ENCODE data around the gene IQGAP1.
"Not testable (repeated sequence)": the region's sequence is repeated elsewhere in the genome, so short reads cannot be mapped to it uniquely, and the experiment has no call there.

IQGAP1 gene

GRCh38 chr15:90482124-90483011 is 94.3 kb downstream of the IQGAP1 start:
- DNase-seq (ENCODE audit: low read depth in 1 of 2, low spot score in 1 of 2), result peak in 1 of 2 donors; percentile 43

- DNase-seq (ENCODE audit: low read depth in 1 of 2, low spot score in 1 of 2), result no peak
Measured at GRCh38 chr15:90483012-90483307, 94.9 kb downstream of the IQGAP1 start.

GRCh38 chr15:90483637-90484036 is 95.6 kb downstream of the IQGAP1 start:
- DNase-seq (ENCODE audit: low read depth in 1 of 2, low spot score in 1 of 2), result no peak

- DNase-seq (ENCODE audit: low read depth in 1 of 2, low spot score in 1 of 2), result no peak
Measured at GRCh38 chr15:90487186-90487585, 99.1 kb downstream of the IQGAP1 start.

GRCh38 chr15:90489514-90489913 is 101.5 kb downstream of the IQGAP1 start:
- no peak for DNase-seq (ENCODE audit: low read depth in 1 of 2, low spot score in 1 of 2)

- DNase-seq (ENCODE audit: low read depth in 1 of 2, low spot score in 1 of 2), result no peak
Measured at GRCh38 chr15:90489944-90490343, 101.9 kb downstream of the IQGAP1 start.

DNA sequence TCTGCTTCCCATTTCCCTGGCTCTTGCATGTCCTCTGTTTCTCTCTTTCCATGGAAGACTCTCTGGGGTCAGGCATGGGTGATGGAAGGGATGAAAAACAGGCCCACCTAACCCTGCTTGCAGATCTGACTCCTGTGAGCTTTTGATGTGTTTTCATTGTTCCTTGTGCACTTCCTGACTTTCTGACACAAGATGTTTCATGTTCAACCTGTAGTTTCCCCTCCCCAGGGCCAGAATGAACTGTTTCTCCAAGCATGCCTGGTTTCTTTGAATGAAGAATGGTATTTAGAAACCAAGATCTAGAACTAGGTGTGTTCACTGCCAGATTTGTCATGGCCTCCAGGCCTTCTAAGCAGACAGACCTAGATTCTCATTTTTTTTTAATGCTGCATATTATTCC is 105.6 kb downstream of the IQGAP1 start:
- no peak for DNase-seq (ENCODE audit: low read depth in 1 of 2, low spot score in 1 of 2)

GRCh38 chr15:90495067-90495466 is 107.0 kb downstream of the IQGAP1 start:
- no peak for DNase-seq (ENCODE audit: low read depth in 1 of 2, low spot score in 1 of 2)

- DNase-seq (ENCODE audit: low read depth in 1 of 2, low spot score in 1 of 2), result no peak
Measured at GRCh38 chr15:90496791-90497190, 108.7 kb downstream of the IQGAP1 start.

DNA sequence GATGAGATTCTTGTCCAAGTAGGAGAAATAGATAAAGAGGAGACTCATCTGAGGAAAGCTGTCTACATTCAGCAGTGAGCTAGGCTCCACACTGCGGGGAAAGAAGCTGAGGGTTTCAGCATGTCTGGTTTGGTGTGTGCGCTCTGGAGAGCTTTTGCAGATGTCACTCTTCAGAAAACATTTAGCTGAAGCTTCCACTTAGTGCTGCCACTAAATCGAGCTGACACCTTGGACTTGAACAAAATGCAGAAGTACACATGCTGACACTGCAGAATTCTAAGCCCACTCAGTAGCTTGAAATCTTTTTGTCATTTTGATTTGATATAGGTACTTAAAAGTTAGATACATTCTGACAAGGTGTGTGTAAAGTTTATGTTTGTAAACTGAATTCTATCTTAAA is 109.3 kb downstream of the IQGAP1 start:
- DNase-seq (ENCODE audit: low read depth in 1 of 2, low spot score in 1 of 2), result no peak

DNA sequence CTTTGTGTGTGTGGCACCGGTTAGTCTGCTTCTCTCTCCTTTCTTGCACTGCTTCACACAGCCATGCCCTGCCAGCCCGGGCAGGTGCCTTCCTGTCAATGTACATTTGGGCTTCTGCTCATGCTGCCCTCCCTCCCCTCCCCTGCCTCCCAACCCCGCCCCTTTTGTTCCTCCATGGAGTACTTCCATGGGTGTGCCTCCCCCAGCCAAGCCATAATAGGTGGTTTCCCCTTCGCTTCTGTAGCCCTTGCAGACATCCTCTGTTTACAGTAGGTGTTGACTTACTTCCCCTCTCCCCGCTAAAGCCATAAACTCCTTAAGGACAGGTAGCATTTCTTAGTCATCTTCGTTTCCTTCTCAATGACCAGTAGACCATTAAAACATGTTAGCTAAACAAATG is 109.9 kb downstream of the IQGAP1 start:
- DNase-seq (ENCODE audit: low read depth in 1 of 2, low spot score in 1 of 2), result no peak

- DNase-seq (ENCODE audit: low read depth in 1 of 2, low spot score in 1 of 2), result no peak
Measured at GRCh38 chr15:90500171-90500570, 112.1 kb downstream of the IQGAP1 start.

DNA sequence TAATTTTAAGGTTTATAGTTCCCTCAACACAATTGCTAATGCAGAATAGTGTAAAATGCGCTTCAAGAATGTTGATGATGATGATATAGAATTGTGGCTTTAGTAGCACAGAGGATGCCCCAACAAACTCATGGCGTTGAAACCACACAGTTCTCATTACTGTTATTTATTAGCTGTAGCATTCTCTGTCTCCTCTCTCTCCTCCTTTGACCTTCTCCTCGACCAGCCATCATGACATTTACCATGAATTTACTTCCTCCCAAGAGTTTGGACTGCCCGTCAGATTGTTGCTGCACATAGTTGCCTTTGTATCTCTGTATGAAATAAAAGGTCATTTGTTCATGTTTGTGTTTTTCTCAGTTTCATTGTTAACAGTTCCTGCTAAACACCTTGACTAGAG is 113.9 kb downstream of the IQGAP1 start:
- no peak for DNase-seq (ENCODE audit: low read depth in 1 of 2, low spot score in 1 of 2)

DNA sequence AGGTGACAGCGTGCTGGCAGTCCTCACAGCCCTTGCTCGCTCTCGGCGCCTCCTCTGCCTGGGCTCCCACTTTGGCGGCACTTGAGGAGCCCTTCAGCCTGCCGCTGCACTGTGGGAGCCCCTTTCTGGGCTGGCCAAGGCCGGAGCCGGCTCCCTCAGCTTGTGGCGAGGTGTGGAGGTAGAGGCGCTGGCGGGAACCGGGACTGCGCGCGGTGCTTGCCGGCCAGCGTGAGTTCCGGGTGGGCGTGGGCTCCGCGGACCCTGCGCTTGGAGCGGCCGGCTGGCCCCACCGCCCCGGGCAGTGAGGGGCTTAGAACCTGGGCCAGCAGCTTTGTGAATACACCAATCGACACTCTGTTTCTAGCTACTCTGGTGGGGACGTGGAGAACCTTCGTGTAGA is 122.7 kb downstream of the IQGAP1 start:
- DNase-seq (ENCODE audit: low read depth in 1 of 2, low spot score in 1 of 2), result not testable (repeated sequence)

DNA sequence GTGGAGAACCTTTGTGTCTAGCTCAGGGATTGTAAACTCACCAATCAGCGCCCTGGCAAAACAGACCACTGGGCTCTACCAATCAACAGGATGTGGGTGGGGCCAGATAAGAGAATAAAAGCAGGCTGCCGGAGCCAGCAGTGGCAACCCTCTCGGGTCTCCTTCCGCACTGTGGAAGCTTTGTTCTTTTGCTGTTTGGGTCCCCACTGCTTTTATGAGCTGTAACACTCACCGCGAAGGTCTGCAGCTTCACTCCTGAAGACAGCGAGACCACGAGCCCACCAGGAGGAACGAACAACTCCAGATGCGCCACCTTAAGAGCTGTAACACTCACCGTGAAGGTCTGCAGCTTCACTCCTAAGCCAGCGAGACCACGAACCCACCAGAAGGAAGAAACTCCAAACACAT is 123.2 kb downstream of the IQGAP1 start:
- DNase-seq (ENCODE audit: low read depth in 1 of 2, low spot score in 1 of 2), result not testable (repeated sequence)

GRCh38 chr15:90512276-90512675 is 124.2 kb downstream of the IQGAP1 start:
- DNase-seq (ENCODE audit: low read depth in 1 of 2, low spot score in 1 of 2), result no peak

DNA sequence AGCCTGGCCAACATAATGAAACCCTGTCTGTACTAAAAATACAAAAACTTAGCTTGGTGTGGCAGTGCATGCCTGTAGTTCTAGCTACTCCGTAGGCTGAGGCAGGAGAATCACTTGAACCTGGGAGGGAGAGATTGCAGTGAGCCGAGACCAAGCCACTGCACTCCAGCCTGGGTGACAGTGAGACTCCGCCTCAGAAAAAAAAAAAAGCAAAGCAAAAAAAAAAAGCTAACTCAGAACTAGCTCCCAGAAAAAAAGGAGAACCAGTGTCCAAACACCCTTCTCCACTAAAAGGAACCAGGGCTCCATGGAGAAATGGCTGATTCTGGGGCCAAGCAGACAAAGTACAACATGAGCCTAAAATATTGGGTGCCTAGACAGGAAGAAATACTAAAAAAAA is 124.9 kb downstream of the IQGAP1 start:
- no peak for DNase-seq (ENCODE audit: low read depth in 1 of 2, low spot score in 1 of 2)

DNA sequence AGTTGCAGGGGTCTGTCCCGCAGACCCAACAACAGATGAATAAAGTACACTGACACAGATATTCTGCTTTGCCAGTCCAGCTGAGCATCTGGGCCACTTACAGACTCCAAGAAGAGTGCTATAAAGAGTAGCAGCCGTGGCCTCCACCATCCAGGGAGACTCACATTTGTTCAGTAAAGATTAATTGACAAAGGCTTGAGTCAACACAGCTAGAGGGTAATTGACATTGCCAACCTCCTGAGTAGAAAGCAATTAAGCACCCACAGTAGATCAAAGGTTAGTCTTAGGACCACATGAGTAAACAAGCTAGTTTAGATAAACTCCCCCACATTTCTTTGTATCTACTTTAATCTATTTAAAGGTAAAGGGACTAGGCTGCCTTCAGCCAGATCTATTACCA is 125.4 kb downstream of the IQGAP1 start:
- DNase-seq (ENCODE audit: low read depth in 1 of 2, low spot score in 1 of 2), result no peak

DNA sequence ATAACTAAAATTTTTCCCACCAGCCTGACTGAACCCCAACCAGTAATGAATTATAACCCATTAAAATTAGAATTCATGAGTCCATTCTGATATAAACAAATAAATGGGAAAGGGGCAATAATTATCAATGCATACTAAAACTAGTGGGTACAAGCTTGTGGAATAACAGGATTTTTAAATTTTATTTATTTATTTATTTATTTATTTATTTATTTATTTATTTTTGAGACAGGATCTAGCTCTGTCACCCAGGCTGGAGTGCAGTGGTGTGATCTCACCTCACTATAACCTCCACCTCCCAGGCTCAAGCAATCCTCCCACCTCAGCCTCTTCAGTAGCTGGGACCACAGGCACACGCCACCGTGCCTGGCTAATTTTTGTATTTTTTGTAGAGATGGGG is 125.9 kb downstream of the IQGAP1 start:
- not testable (repeated sequence) for DNase-seq (ENCODE audit: low read depth in 1 of 2, low spot score in 1 of 2)

DNA sequence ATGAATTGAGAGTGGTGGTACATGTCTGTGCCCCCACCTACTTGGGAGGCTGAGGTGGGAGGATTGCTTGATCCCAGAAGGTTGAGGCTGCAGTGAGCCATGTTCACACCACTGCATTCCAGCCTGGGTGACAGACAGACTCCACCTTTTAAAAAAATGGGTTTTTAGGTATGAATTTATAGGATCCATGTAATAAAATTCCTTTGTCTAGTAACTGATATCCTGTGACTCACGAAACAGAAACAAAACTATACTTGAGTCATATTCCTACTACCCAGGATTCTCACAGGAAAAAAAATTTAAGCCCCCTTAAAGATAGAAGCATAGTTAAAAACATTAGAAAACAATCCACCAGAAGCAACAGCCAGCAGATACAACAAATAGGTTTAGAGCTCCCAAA is 131.6 kb downstream of the IQGAP1 start:
- DNase-seq (ENCODE audit: low read depth in 1 of 2, low spot score in 1 of 2), result no peak

GRCh38 chr15:90520365-90520764 is 132.3 kb downstream of the IQGAP1 start:
- DNase-seq (ENCODE audit: low read depth in 1 of 2, low spot score in 1 of 2), result no peak

DNA sequence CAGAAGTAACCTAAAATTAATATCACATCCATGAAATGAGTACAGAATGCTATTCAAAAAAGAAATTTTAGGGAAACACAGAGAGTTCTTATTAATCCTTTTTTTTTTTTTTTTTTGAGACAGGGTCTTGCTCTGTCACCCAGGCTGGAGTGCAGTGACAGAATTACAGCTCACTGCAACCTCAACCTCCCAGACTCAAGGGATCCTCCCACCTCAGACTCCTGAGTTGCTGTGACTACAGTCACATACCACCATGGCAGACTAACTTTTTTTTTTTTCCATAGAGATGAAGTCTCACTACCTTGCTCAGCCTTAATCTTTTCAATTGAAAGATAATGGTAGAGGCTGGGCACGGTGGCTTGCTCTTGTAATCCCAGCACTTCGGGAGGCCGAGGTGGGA is 135.3 kb downstream of the IQGAP1 start:
- DNase-seq (ENCODE audit: low read depth in 1 of 2, low spot score in 1 of 2), result no peak

All from activated CD4-positive, alpha-beta T cell treated with anti-CD3 and anti-CD28 coated beads, Interleukin-2, amount 50 U/mL, for 24 hours (primary cell).